ENCODE results near the gene LIN9. TPM values are rescaled to one million over a fixed set of nuclear protein-coding genes. Genes with fewer than 3 reads are reported as not detected.

The LIN9 gene
- total and polyA plus RNA-seq, 2 of the 13 experiments (the other 11 are each of a cell fraction or from before 2014, with no cell fraction given) = 3.0 to 10.0 TPM

GRCh38 chr1:226186124-226187018 lies 122.6 kb downstream of the LIN9 start, which contains the start of gene ACBD3 (continued):
- TF ChIP-seq ATF7 (IDR thresholded peaks at IDR 0.05) (no peak), ATF7 (CRISPR knock-in tag; IDR thresholded peaks at IDR 0.05) (peak; percentile 20; the same call in 1 of the 2 replicates), ZNF589 (CRISPR knock-in tag; conservative IDR thresholded peaks at IDR 0.05) (no peak), NFATC3 (CRISPR knock-in tag; IDR thresholded peaks at IDR 0.05) (0 out of 2 replicates have a peak, but pooled peaks have one; percentile 56), ARID4A (CRISPR knock-in tag; IDR thresholded peaks at IDR 0.05; ENCODE audit: borderline replicate concordance) (peak; percentile 90), ONECUT2 (CRISPR knock-in tag; IDR thresholded peaks at IDR 0.05) (peak; percentile 35; the same call in 1 of the 2 replicates), ZFYVE20 (CRISPR knock-in tag; IDR thresholded peaks at IDR 0.05; ENCODE audit: borderline replicate concordance, low read depth) (no peak), ZNF570 (CRISPR knock-in tag; IDR thresholded peaks at IDR 0.05; ENCODE audit: borderline replicate concordance) (no peak), MAX (IDR thresholded peaks at IDR 0.05) (peak; percentile 55), TBX3 (IDR thresholded peaks at IDR 0.05; ENCODE audit: borderline replicate concordance) (peak; percentile 27; the same call in 1 of the 2 replicates), ZBTB7A (CRISPR knock-in tag; IDR thresholded peaks at IDR 0.05) (peak; percentile 97), IRX3 (CRISPR knock-in tag; IDR thresholded peaks at IDR 0.05; ENCODE audit: borderline replicate concordance, low read depth) (peak; percentile 63; the same call in 1 of the 2 replicates), HNRNPH1 (optimal IDR thresholded peaks at IDR 0.05; ENCODE audit: low read depth, low read length) (no peak), ZZZ3 (CRISPR knock-in tag; IDR thresholded peaks at IDR 0.05; ENCODE audit: borderline replicate concordance) (peak; percentile 73; the same call in 1 of the 2 replicates), ZNF713 (CRISPR knock-in tag; IDR thresholded peaks at IDR 0.05) (no peak), ZNF772 (CRISPR knock-in tag; IDR thresholded peaks at IDR 0.05) (peak; percentile 27; the same call in 1 of the 2 replicates), AGO2 (optimal IDR thresholded peaks at IDR 0.05; ENCODE audit: low read depth, low read length) (peak; percentile 72), DBP (CRISPR knock-in tag; IDR thresholded peaks at IDR 0.05; ENCODE audit: not compliant biosample characterization) (no peak), TBX2 (CRISPR knock-in tag; IDR thresholded peaks at IDR 0.05; ENCODE audit: borderline replicate concordance) (peak; percentile 32; the same call in 1 of the 2 replicates), NFKBIZ (CRISPR knock-in tag; IDR thresholded peaks at IDR 0.05) (no peak), IRF9 (CRISPR knock-in tag; IDR thresholded peaks at IDR 0.05; ENCODE audit: borderline replicate concordance) (peak; percentile 48; the same call in 1 of the 2 replicates)
